Articular chondrocyte of knee joint (primary cell): ENCODE data around the gene PUSL1. TPM values are rescaled to one million over a fixed set of nuclear protein-coding genes. Genes with fewer than 3 reads are reported as not detected.

ENCODE experiments used
- small RNA-seq: library from RNA; depleted of rRNA; stranded (forward); fragments of <200 nt; gene quantifications from one replicate; pipeline ENCODE3, GENCODE V24; 2012
- total RNA-seq: library from RNA; depleted of rRNA; stranded (reverse); fragments of >200 nt; gene quantifications from 2 replicates; pipeline ENCODE4 v1.2.3, GENCODE V29; 2012

Gene PUSL1
- total RNA-seq: 16.2 and 22.7 TPM in 2 replicates

GRCh38 chr1:1307923-1308755, at the start of gene PUSL1, which contains the start of gene ACAP3:
PUSL1 (plus strand) TSS chr1:1308597; CDS start chr1:1308644, 47 bp downstream.
ACAP3 (minus strand) TSS chr1:1307930; CDS start chr1:1307815, 115 bp downstream.

DNA sequence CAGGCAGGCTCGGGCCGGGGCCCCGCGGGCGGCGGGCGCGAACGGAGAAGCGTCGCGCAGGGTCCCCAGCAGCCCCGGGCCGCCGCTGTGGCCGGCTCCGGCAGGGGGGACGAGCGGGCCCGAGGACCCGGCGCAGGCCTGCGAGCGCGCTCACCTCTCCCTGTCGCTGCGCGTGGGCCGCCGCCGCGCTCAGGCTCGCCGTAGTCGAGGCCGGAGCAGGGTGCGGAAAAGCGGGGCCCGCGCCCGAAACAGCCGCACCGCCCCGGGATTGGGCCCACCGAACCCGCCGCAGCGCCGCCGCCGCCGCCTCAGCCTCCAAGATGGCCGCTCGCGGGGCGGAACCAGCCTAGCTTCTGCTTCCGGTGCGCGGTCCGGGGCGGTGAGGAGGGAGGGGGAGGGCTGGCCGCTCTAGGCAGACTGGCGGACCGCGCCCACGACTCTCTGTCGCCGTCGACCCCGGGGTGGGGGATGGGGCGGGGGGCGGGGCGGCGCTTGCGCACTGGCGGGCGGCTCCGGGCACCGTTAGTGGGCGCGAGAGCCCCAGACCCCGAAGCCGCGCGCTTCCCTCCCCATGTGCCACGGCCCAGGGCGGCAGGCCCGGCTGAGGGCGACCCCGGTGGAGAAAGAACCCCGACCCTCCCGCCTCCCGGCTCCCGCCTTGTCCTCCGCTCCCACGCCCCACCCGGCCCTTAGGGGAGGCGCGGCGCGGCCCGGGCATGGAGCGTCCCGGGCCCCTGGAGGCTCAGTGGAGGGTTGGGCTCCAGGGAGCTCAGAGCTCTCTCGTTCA, 34.7 kb upstream of the PUSL1 start, which contains the start of gene UBE2J2:
TSS of gene UBE2J2 (minus strand) at position 343 of the 787 bp plus-strand sequence. CDS start 5,862 bp downstream, outside the sequence.

GRCh38 chr1:1324524-1325287, 16.3 kb downstream of the PUSL1 start, which contains the start of the genes CPTP and INTS11:
CPTP (plus strand) TSS chr1:1324802; CDS start chr1:1326911, 2,109 bp downstream.
INTS11 (minus strand) TSS chr1:1324660; CDS start chr1:1324608, 52 bp downstream.

GRCh38 chr1:1331068-1331965, 22.9 kb downstream of the PUSL1 start, which contains the start of gene TAS1R3:
TAS1R3 (plus strand) TSS chr1:1331280; CDS start chr1:1331346, 66 bp downstream.

GRCh38 chr1:1349256-1350012, 41.0 kb downstream of the PUSL1 start, which contains the start of gene DVL1:
DVL1 (minus strand) TSS chr1:1349418; CDS start chr1:1349065, 353 bp downstream.

DNA sequence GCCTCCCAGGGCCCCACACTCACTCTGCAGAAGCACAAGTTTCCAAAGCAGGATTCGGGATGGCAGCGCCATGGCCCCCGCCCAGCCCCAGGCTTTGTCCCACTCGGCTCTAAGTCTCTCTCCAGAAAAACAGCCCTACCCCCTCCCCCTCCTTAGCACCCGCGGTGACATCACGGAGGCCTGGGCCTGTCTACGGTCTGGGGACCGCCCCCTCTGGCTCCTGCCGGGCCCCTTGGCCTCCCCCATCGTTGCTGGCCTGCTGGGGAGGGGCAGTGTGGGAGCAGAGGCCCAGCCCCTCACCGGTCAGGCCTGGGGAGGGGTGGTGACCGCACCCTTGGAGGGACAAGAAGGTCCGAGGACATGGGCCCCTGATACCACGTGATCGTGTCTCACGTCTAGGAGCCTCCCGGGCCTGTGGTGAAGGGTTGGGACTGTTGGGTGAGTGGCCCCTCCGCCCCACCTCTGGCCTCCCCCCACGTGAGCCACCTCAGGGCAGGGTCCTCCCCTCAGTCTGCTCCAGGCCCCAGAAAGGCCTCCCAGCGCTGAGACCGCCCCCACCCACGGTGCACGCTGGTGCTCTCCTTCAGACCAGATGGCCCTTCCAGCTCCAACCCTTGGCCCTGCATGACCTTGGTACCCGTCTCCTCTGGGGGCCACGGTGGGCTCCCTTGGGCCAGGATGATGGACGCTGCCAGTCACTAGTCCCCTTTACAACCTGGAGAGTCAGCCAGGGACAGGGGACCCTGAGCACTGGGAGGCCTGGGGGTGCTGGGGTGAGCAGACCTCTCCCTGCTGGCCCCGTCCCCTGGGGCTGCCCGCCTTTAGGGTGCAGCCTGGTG, 50.3 kb downstream of the PUSL1 start, which contains the start of gene MXRA8:
TSS of gene MXRA8 (minus strand) at position 123 of the 839 bp plus-strand sequence. CDS start at position 72, 51 bp downstream.

Small RNA genes within 50 kb of the gene (small RNA-seq; reads per million reads assigned to genes)
- not detected for gene MIR6726

Other genes with a start within 250 kb of the PUSL1 start
- gene RNF223, start 234.3 kb upstream of the PUSL1 start, total RNA-seq: not detected in 2 replicates
- 4.8 and 5.2 TPM in 2 replicates for gene C1orf159, start 192.5 kb upstream of the PUSL1 start, total RNA-seq
- not detected in 2 replicates for gene TTLL10, start 134.7 kb upstream of the PUSL1 start, total RNA-seq
- 0.32 and 0.39 TPM in 2 replicates for gene TNFRSF18, start 102.0 kb upstream of the PUSL1 start, total RNA-seq
- gene TNFRSF4, start 94.4 kb upstream of the PUSL1 start, total RNA-seq: 0.13 TPM in 1 of 2 replicates, not detected in the other
- gene SDF4, start 76.6 kb upstream of the PUSL1 start, total RNA-seq: 121 and 122 TPM in 2 replicates
- gene B3GALT6, start 76.4 kb upstream of the PUSL1 start, total RNA-seq: 16.3 and 18.9 TPM in 2 replicates
- gene C1QTNF12, start 61.9 kb upstream of the PUSL1 start, total RNA-seq: 0.43 and 0.65 TPM in 2 replicates
- 26.9 and 30.3 TPM in 2 replicates for gene UBE2J2, start 34.7 kb upstream of the PUSL1 start, total RNA-seq
- gene SCNN1D, start 28.2 kb upstream of the PUSL1 start, total RNA-seq: 0.76 and 0.78 TPM in 2 replicates
- gene ACAP3, start 667 bp upstream of the PUSL1 start, total RNA-seq: 19.2 and 24.7 TPM in 2 replicates
- 43.3 and 46.8 TPM in 2 replicates for gene INTS11, start 16.1 kb downstream of the PUSL1 start, total RNA-seq
- gene CPTP, start 16.2 kb downstream of the PUSL1 start, total RNA-seq: 10.3 and 12.6 TPM in 2 replicates
- gene TAS1R3, start 22.7 kb downstream of the PUSL1 start, total RNA-seq: under 0.01 and 0.22 TPM in 2 replicates
- 30.4 and 31.7 TPM in 2 replicates for gene DVL1, start 40.8 kb downstream of the PUSL1 start, total RNA-seq
- gene MXRA8, start 50.0 kb downstream of the PUSL1 start, total RNA-seq: 507 and 540 TPM in 2 replicates
- 60.2 and 63.8 TPM in 2 replicates for gene AURKAIP1, start 66.6 kb downstream of the PUSL1 start, total RNA-seq
- gene CCNL2, start 90.7 kb downstream of the PUSL1 start, total RNA-seq: 111 and 123 TPM in 2 replicates
- gene MRPL20, start 98.7 kb downstream of the PUSL1 start, total RNA-seq: 96.8 and 105 TPM in 2 replicates
- 1.7 and 2.9 TPM in 2 replicates for gene ANKRD65, start 112.7 kb downstream of the PUSL1 start, total RNA-seq
- gene VWA1, start 127.1 kb downstream of the PUSL1 start, total RNA-seq: 2.6 and 4.1 TPM in 2 replicates
- under 0.01 and 0.13 TPM in 2 replicates for gene ATAD3C, start 141.1 kb downstream of the PUSL1 start, total RNA-seq
- gene ATAD3B, start 163.2 kb downstream of the PUSL1 start, total RNA-seq: 5.4 and 8.6 TPM in 2 replicates
- gene ATAD3A, start 203.6 kb downstream of the PUSL1 start, total RNA-seq: 7.9 and 21.6 TPM in 2 replicates
- gene TMEM240, start 232.0 kb downstream of the PUSL1 start, total RNA-seq: 2.2 and 3.2 TPM in 2 replicates